Effector memory CD4-positive, alpha-beta T cell (primary cell): Measurements from ENCODE around the gene ITPR2.

Source experiments
- DNase-seq, 3 donors: peaks; one replicate each; pipeline ENCODE4 v3.0.0-alpha.2; 2020
- H3K27ac ChIP-seq: 2 replicates; pipeline ENCODE4 v1.7.0; 2013; ENCODE audit warnings: mild to moderate bottlenecking, low read length, moderate library complexity; ENCODE audit not compliant: insufficient read depth, poor library complexity, severe bottlenecking
- H3K27me3 ChIP-seq: replicated peaks from 2 replicates; pipeline ENCODE4 v1.7.0; 2013; ENCODE audit warnings: mild to moderate bottlenecking, low read length; ENCODE audit not compliant: insufficient read depth, control insufficient read depth, poor library complexity, severe bottlenecking
- H3K36me3 ChIP-seq: 2 replicates; pipeline ENCODE4 v1.7.0; 2013; ENCODE audit warnings: mild to moderate bottlenecking, low read length, moderate library complexity; ENCODE audit not compliant: control insufficient read depth, insufficient read depth
- H3K4me1 ChIP-seq: 2 replicates; pipeline ENCODE4 v1.7.0; 2013; ENCODE audit warnings: low read length, mild to moderate bottlenecking; ENCODE audit not compliant: control insufficient read depth, insufficient read depth, poor library complexity, severe bottlenecking
- H3K4me3 ChIP-seq: 2 replicates; pipeline ENCODE4 v1.7.0; 2013; ENCODE audit warnings: low read length, low read depth, mild to moderate bottlenecking; ENCODE audit not compliant: insufficient read depth, poor library complexity, severe bottlenecking
- H3K9me3 ChIP-seq: 2 replicates; pipeline ENCODE4 v1.7.0; 2013; ENCODE audit warnings: mild to moderate bottlenecking, low read length, moderate library complexity; ENCODE audit not compliant: control insufficient read depth

ITPR2 gene

DNA sequence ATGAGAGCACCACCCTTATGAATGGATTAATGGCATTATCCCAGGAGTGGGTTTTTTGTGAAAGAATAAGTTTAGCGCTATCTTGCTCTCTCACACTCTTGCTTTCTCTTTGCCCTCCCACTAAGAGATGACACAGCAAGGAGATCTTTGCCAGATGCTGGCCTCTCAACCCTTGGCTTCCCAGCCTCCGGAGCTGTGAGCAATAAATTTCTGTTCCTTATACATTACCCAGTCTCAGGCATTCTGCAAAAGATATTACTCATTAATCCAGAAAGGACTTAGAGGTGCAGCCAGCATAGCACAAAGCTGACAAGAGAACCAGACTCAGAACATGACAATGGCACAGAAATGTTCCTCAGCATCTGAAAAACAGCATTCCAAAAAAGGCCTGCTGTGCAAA is 190.6 kb downstream of the ITPR2 start:
- no peak overlapping the region for H3K27ac ChIP-seq
- no peaks in the 10 kb centered on the region for H3K9me3 ChIP-seq
- H3K27me3 ChIP-seq: no peaks in the 10 kb centered on the region
- no peak overlapping the region for H3K4me3 ChIP-seq
- no peak for DNase-seq
- no peaks in the 10 kb centered on the region for H3K4me1 ChIP-seq
- H3K36me3 ChIP-seq: peaks cover 5% of the 10 kb centered on the region

DNA sequence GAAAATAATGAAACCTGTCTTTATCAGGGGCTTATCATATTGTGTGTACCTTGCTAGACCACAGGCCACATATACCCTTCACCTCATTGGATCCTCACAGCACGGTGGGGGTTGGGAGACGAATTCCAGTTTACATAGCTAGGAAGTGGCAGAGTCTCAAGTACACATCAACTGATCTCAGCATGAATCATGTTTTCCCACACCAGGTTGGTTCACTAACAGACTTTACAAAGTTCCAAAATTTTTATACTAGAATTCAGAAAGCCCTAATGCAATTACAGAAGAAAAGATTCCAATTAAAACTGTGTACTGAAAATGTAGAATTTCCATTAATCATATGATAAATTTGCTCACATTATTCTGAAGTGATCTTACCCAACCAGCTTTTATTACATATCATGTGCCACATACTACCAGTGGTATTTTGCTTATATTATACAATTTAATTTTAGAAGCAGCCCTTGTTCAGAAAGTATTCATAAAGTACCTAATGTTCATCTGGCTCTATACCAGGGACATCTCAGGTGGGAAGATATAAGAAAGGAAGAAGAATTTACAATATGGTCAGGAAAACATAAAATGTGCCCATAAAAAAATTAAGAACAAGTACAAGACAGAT is 196.2 kb downstream of the ITPR2 start:
- Histone ChIP-seq H3K4me1 (no peaks in the 10 kb centered on the region), H3K27me3 (no peaks in the 10 kb centered on the region), H3K36me3 (peaks cover 5% of the 10 kb centered on the region), H3K9me3 (no peaks in the 10 kb centered on the region), H3K27ac (no peak overlapping the region), H3K4me3 (no peak overlapping the region)
- DNase-seq: no peak

DNA sequence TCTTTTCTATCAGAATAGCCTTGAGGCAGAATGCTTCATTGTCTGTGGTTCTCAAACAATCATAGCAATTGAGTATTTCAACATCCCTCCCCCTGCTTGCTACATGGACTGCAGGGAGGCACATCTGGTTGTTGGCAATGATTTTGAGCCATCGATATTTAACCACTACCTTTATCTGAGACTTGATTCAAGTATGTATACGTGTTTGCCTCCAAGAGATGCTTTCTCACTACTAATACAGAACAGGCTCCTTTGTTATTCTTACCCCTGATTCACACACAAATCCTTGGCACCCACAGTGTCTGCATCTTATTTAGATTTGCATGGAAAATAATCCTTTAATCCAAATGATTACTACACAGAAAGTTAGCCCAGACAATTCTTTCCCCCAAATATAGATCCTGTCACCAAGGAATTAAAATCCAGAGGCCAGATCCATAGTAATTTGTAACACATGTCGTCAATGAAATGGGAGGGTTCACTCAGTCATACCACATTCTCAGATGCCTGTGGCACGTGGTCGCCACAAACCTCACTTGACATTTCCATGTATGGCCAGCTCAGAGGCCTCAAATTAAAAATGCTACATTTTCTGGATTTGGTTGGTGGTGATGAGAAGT is 199.3 kb downstream of the ITPR2 start:
- Histone ChIP-seq H3K36me3 (no peaks in the 10 kb centered on the region), H3K27ac (no peak overlapping the region), H3K4me1 (no peaks in the 10 kb centered on the region), H3K4me3 (no peak overlapping the region), H3K27me3 (no peaks in the 10 kb centered on the region), H3K9me3 (no peaks in the 10 kb centered on the region)
- DNase-seq: no peak

DNA sequence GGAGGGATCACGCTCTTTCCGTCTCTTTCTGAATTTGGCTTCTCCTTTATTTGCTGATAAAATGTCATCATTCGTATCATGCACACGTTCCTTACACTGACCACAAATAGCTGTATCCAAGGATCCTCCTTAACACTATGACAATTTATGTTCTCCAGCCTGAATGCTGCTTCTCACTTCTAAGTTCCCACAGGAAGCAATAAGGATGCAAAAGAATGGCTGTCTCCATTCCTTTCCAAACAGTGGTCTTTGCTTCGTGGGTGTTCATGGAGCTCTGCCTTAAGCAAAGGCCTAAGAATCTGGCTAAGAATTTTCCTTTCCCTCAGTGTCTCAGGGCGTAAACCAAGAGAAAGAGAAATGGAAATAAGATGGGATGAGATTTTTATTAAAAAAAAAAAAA is 200.2 kb downstream of the ITPR2 start:
- Histone ChIP-seq H3K9me3 (no peaks in the 10 kb centered on the region), H3K27ac (no peak overlapping the region), H3K4me3 (no peak overlapping the region), H3K4me1 (no peaks in the 10 kb centered on the region), H3K27me3 (no peaks in the 10 kb centered on the region), H3K36me3 (no peaks in the 10 kb centered on the region)
- DNase-seq: no peak

DNA sequence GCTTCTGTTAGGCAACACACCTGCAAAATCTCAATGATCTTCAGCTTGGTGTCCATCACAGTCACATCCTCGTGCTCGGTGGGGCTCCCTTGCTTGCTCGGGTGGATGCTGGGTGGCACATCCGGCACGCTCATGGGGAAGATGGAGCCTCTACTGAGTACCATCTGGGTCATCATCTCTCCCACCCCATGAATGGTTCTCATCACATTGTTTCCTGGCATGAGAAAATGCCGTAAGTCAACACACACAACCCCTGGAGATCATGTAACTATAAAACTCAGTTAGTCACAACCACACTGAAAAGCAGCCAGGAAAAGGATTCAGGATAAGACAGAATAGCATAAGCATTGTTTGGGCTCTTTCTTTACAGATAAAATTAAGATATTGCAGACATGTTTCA is 201.1 kb downstream of the ITPR2 start:
- no peaks in the 10 kb centered on the region for H3K36me3 ChIP-seq
- H3K4me3 ChIP-seq: no peak overlapping the region
- no peaks in the 10 kb centered on the region for H3K27me3 ChIP-seq
- no peak for DNase-seq
- H3K4me1 ChIP-seq: no peaks in the 10 kb centered on the region
- H3K27ac ChIP-seq: no peak overlapping the region
- H3K9me3 ChIP-seq: no peaks in the 10 kb centered on the region

DNA sequence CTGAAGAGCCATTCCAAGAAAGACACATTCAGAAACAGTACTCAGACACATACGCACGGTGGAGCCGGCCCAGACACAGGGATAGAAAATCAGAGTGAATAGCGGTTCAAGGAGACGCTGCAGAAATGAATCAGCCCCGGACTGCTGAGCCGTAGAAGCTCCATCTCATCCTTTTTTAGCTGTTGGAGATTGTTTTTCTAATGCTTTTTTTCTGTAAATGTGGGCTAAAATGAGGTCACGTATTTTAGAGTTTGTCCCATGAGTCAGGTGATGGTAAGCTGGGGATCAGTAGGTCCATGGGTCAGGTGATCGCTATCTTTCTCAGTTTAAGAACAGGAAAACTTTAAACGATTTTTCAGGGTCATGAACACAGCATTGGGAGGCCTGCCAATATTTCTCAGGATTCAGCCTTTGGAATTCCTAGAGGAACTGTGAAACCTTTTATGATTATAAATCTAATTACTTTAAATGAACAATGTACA is 202.4 kb downstream of the ITPR2 start:
- H3K4me1 ChIP-seq: no peaks in the 10 kb centered on the region
- H3K9me3 ChIP-seq: no peaks in the 10 kb centered on the region
- H3K36me3 ChIP-seq: no peaks in the 10 kb centered on the region
- H3K27me3 ChIP-seq: no peaks in the 10 kb centered on the region
- no peak overlapping the region for H3K27ac ChIP-seq
- no peak for DNase-seq
- no peak overlapping the region for H3K4me3 ChIP-seq

DNA sequence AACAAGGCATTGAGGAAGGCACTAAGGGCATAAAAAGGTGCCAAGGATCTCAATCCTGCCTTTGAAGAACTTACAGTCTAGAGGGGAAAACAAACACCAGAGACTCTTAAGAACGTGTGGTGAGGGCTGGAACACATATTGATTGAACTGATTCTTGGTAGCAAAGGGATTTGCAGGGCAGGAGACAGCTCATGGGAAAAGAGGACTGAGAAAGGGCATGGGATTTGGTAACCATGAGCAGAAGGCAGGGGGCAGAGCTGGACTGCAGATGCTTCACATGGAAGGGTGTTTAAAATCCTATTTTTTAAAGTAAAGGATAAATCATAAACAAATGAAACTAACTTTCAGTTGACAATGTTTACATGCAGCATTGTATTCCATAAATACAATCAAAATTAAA is 203.1 kb downstream of the ITPR2 start:
- H3K36me3 ChIP-seq: no peaks in the 10 kb centered on the region
- H3K27ac ChIP-seq: no peak overlapping the region
- H3K9me3 ChIP-seq: no peaks in the 10 kb centered on the region
- no peaks in the 10 kb centered on the region for H3K4me1 ChIP-seq
- no peaks in the 10 kb centered on the region for H3K27me3 ChIP-seq
- H3K4me3 ChIP-seq: no peak overlapping the region
- DNase-seq: no peak

DNA sequence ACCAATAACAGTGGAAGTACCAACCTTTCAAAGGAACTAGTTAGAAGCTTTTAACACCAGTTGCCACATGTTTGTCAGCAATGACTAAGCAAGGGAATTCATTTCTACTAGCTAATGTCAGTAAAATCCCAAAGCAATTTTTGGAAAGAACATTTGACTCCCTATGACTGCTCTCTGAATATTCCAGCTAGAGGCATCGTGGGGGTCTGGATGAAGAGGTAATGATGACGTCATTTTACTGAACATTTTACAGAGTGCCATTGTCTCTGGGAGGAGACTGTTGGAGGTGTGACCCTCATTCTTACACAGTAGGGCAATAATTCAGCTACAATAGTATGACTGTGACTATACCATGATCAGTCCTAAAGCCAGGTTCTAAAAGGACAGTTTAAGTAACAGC is 204.8 kb downstream of the ITPR2 start:
- no peak overlapping the region for H3K27ac ChIP-seq
- no peaks in the 10 kb centered on the region for H3K27me3 ChIP-seq
- no peak for DNase-seq
- no peaks in the 10 kb centered on the region for H3K9me3 ChIP-seq
- peaks cover 6% of the 10 kb centered on the region for H3K36me3 ChIP-seq
- H3K4me1 ChIP-seq: no peaks in the 10 kb centered on the region
- H3K4me3 ChIP-seq: no peak overlapping the region

DNA sequence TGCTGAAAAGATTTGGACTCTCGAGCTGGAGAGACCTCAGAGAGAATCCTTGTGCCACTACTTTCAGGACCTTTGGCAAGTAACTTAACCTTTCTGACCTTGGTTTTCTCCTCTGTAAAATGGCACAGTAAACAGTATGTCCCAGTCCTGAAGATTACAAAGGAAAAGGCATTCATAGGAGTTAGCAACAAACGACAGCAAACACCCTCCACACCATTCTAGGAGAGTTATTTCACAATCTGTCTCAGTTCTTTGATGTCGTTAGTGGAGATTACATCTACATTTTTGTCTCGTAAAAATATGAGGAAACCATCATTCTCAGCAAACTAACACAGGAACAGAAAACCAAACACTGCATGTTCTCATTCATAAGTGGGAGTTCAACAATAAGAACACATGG is 205.7 kb downstream of the ITPR2 start:
- no peak for DNase-seq
- H3K4me3 ChIP-seq: no peak overlapping the region
- no peaks in the 10 kb centered on the region for H3K9me3 ChIP-seq
- no peak overlapping the region for H3K27ac ChIP-seq
- no peaks in the 10 kb centered on the region for H3K27me3 ChIP-seq
- no peaks in the 10 kb centered on the region for H3K4me1 ChIP-seq
- peaks cover 9% of the 10 kb centered on the region for H3K36me3 ChIP-seq

DNA sequence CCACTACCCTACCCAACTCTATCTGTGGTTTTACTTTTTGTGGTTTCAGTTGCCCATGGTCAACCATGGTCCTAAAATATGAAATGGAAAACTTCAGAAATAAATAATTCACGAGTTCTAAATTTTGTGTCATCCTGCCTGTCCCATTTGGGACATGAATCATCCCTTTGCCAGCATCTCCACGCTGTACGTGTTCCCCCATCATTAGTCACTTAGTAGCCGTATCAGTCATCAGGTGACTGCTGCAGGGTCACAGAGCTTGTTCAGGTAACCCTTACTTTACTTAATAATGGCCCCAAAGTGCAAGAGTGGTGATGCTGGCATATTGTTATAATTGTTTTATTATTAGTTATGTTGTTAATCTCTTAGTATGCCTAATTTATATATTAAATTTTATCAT is 209.9 kb downstream of the ITPR2 start:
- Histone ChIP-seq H3K27ac (no peak overlapping the region), H3K36me3 (peaks cover 30% of the 10 kb centered on the region), H3K4me1 (no peaks in the 10 kb centered on the region), H3K9me3 (no peaks in the 10 kb centered on the region), H3K27me3 (no peaks in the 10 kb centered on the region), H3K4me3 (no peak overlapping the region)
- no peak for DNase-seq
